Activated CD4-positive, alpha-beta T cell treated with anti-CD3 and anti-CD28 coated beads, Interleukin-10, Interleukin-2, amounts not matched to agents 100 ng/mL and 50 ng/mL, durations not matched to agents 16 hours and 8 hours (primary cell): ENCODE measurements around the gene MAJIN.
"Not testable (repeated sequence)": the region's sequence is repeated elsewhere in the genome, so short reads cannot be mapped to it uniquely, and the experiment has no call there.

ENCODE experiments used
- DNase-seq: peaks from one replicate; pipeline ENCODE4 v3.0.0-alpha.2; 2020

MAJIN gene

GRCh38 chr11:64971421-64972233, at the start of gene MAJIN:
TSS of gene MAJIN (minus strand) at chr11:64972108. CDS start at chr11:64959405, 12,703 bp downstream.
- peak; percentile 95 for DNase-seq

- DNase-seq = no peak
These were observed 49.6 kb upstream of the MAJIN start for GRCh38 chr11:65021509-65021908.

GRCh38 chr11:65021003-65021402, 49.1 kb upstream of the MAJIN start:
- DNase-seq = no peak

- DNase-seq = no peak
These were observed 47.9 kb upstream of the MAJIN start for GRCh38 chr11:65019824-65020223.

- DNase-seq = no peak
These were observed 46.0 kb upstream of the MAJIN start for GRCh38 chr11:65017937-65018336.

- DNase-seq = no peak
These were observed 44.8 kb upstream of the MAJIN start for GRCh38 chr11:65016705-65017104.

- no peak for DNase-seq
These were observed 42.9 kb upstream of the MAJIN start for GRCh38 chr11:65014726-65015227.

- DNase-seq = peak; percentile 93
These were observed 42.2 kb upstream of the MAJIN start, which contains the start of gene ARL2 for GRCh38 chr11:65013888-65014725. TSS of gene ARL2 (plus strand) at chr11:65014160. CDS start at chr11:65014208, 48 bp downstream.

GRCh38 chr11:65013130-65013887, 41.4 kb upstream of the MAJIN start:
- peak; percentile 93 for DNase-seq

- DNase-seq = no peak
These were observed 37.0 kb upstream of the MAJIN start for GRCh38 chr11:65008873-65009272.

GRCh38 chr11:65008016-65008415, 36.1 kb upstream of the MAJIN start:
- DNase-seq = no peak

GRCh38 chr11:65003968-65004367, 32.1 kb upstream of the MAJIN start:
- DNase-seq = not testable (repeated sequence)

- DNase-seq = no peak
These were observed 31.4 kb upstream of the MAJIN start for GRCh38 chr11:65003282-65003681.

GRCh38 chr11:65002706-65003105, 30.8 kb upstream of the MAJIN start:
- DNase-seq = no peak

- DNase-seq = no peak
These were observed 27.6 kb upstream of the MAJIN start for GRCh38 chr11:64999478-64999877.

- peak; percentile 47 for DNase-seq
These were observed 27.0 kb upstream of the MAJIN start for GRCh38 chr11:64998690-64999431.

- peak; percentile 31 for DNase-seq
These were observed 26.2 kb upstream of the MAJIN start for GRCh38 chr11:64998141-64998540.

- DNase-seq = no peak
These were observed 24.9 kb upstream of the MAJIN start, which contains the start of gene BATF2 for GRCh38 chr11:64996710-64997380. TSS of gene BATF2 (minus strand) at chr11:64996971. CDS start at chr11:64996914, 57 bp downstream.

GRCh38 chr11:64996327-64996709, 24.4 kb upstream of the MAJIN start:
- no peak for DNase-seq

GRCh38 chr11:64994318-64994717, 22.4 kb upstream of the MAJIN start:
- no peak for DNase-seq

GRCh38 chr11:64990222-64990923, 18.5 kb upstream of the MAJIN start:
- no peak for DNase-seq
